A549 (cell line): ENCODE measurements around the gene MMP17.
"Not testable (repeated sequence)": the region's sequence is repeated elsewhere in the genome, so short reads cannot be mapped to it uniquely, and the experiment has no call there.

Experiments used
- MYC ChIP-seq: IDR thresholded peaks from 2 replicates; pipeline ENCODE4 v1.6.1; 2012; ENCODE audit warnings: mild to moderate bottlenecking, inconsistent platforms, low read length, improper control_type of control experiment, borderline replicate concordance
- TF ChIP-seq, protein P1 (sequence below): fragments of >200 bp; sonication (Bioruptor Twin); formaldehyde crosslinking; IDR thresholded peaks from 3 replicates; pipeline ENCODE4 v1.5.1; 2016
- TF ChIP-seq, protein P2 (sequence below): IDR thresholded peaks from 2 replicates; pipeline ENCODE4 v1.6.1; 2012

DNA sequence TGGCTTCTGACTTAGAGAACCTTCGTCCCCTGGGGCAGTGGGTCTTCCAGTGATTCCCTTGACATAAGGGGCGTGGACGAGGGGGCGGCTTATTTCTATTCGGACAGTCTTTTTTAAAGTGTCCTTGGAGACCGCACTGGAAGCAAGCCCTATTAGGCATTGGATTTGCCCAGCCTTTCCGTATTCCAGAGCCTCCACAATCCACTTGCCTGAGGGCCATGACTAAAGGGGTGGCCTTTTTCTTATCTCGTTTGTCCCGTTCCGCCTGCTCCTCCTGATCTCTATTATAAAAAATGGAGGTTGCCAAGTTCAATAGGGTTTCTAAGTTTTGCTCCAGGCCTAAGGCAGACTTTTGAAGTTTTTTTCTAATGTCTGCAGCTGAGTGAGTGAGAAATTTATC, 49.0 kb downstream of the MMP17 start:
- TF ChIP-seq, protein P1, sequence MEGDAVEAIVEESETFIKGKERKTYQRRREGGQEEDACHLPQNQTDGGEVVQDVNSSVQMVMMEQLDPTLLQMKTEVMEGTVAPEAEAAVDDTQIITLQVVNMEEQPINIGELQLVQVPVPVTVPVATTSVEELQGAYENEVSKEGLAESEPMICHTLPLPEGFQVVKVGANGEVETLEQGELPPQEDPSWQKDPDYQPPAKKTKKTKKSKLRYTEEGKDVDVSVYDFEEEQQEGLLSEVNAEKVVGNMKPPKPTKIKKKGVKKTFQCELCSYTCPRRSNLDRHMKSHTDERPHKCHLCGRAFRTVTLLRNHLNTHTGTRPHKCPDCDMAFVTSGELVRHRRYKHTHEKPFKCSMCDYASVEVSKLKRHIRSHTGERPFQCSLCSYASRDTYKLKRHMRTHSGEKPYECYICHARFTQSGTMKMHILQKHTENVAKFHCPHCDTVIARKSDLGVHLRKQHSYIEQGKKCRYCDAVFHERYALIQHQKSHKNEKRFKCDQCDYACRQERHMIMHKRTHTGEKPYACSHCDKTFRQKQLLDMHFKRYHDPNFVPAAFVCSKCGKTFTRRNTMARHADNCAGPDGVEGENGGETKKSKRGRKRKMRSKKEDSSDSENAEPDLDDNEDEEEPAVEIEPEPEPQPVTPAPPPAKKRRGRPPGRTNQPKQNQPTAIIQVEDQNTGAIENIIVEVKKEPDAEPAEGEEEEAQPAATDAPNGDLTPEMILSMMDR: not testable (repeated sequence)
- not testable (repeated sequence) for TF ChIP-seq MYC
- TF ChIP-seq, protein P2, sequence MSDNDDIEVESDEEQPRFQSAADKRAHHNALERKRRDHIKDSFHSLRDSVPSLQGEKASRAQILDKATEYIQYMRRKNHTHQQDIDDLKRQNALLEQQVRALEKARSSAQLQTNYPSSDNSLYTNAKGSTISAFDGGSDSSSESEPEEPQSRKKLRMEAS: not testable (repeated sequence)
